ENCODE data around the gene MAN2A2.

DNA sequence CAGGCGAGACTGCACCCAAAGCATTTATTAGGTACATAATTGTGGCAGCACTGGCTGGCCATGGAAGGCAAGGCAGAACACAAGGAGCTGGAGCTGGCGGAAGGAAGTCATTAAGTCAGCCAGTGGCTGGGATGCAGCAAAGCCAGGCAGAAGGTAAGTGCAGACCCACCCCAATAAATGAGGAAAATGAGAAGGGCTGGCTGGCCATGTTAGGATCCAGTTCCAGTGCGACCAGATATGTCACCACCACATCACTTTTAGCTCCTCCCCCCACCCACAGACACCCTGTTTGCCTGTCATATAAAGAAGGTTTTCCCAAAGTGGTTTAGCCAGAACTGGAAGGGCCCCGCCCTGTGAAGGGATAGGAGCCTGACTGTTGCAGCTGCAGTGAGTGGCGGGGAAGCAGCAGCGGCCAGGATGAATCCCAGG lies 34.8 kb upstream of the MAN2A2 start, which contains the start of gene FURIN:
- TF ChIP-seq, protein P1, sequence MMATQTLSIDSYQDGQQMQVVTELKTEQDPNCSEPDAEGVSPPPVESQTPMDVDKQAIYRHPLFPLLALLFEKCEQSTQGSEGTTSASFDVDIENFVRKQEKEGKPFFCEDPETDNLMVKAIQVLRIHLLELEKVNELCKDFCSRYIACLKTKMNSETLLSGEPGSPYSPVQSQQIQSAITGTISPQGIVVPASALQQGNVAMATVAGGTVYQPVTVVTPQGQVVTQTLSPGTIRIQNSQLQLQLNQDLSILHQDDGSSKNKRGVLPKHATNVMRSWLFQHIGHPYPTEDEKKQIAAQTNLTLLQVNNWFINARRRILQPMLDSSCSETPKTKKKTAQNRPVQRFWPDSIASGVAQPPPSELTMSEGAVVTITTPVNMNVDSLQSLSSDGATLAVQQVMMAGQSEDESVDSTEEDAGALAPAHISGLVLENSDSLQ (IDR thresholded peaks at IDR 0.05): no peak
- no peak for TF ChIP-seq SUZ12 (IDR thresholded peaks at IDR 0.05)
- TF ChIP-seq FOXM1 (IDR thresholded peaks at IDR 0.05; ENCODE audit: borderline replicate concordance): no peak
- no peak for TF ChIP-seq BHLHE40 (IDR thresholded peaks at IDR 0.05; ENCODE audit: borderline replicate concordance)
- no peak for TF ChIP-seq SP1 (IDR thresholded peaks at IDR 0.05)

All from HEK293T (cell line).